Measurements from ENCODE around the gene DEPP1.

GRCh38 chr10:44966816-44967509 is 11.6 kb downstream of the DEPP1 start:
- peak in 1 of 4 experiments; percentile 3 for TF ChIP-seq CTCF (IDR thresholded peaks at IDR 0.05)
- TF ChIP-seq POLR2A (IDR thresholded peaks at IDR 0.05), result no peak
